ENCODE measurements around the gene HIVEP3.

DNA sequence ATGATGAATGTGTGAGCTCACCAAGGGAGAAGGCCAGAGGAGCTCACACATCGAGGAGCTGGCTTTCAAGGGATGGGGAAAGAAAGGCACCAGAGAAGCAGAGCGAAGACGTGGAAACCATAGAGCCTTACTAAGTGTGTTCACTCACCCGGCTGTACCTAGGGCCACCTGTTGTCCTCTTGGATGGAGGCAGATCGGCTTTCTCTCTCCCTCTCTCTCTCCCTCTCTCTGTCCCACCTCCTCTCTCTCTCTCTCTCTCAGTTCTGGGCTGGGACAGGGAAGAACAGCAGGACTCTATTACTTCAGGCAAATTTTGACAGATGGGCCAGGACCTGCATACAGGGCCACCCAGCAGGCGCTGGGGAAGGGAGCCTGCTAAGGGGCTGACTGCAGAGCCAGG lies 64.8 kb downstream of the HIVEP3 start:
- TF ChIP-seq EZH2 (IDR thresholded peaks at IDR 0.05), result no peak
- no peak for TF ChIP-seq POLR2AphosphoS5 (IDR thresholded peaks at IDR 0.05; ENCODE audit: borderline replicate concordance, low read depth, low read length)
- TF ChIP-seq FOXP2 (optimal IDR thresholded peaks at IDR 0.05; ENCODE audit: control extremely low read depth, extremely low read length, insufficient read depth), result no peak
